Activated CD8-positive, alpha-beta memory T cell treated with anti-CD3 and anti-CD28 coated beads for 36 hours (primary cell): ENCODE results near the gene SEH1L. TPM values are rescaled to one million over a fixed set of nuclear protein-coding genes. Genes with fewer than 3 reads are reported as not detected.
"Not testable (repeated sequence)": the region's sequence is repeated elsewhere in the genome, so short reads cannot be mapped to it uniquely, and the experiment has no call there.

Experiments used
- CTCF ChIA-PET: fragments of 350-600 bp; sonication (Branson Sonifier 250); formaldehyde crosslinking; loops from one replicate; lab custom pipeline; 2021; ENCODE audit warnings: antibody characterized with exemption; lab: Charles Lee
- POLR2A ChIA-PET: fragments of 350-600 bp; sonication (Branson Sonifier 250); formaldehyde crosslinking; loops from one replicate; lab custom pipeline; 2021; ENCODE audit warnings: antibody characterized with exemption; lab: Charles Lee
- total RNA-seq, 2 experiments: library from RNA; stranded (reverse); gene quantifications; one replicate each; pipeline ENCODE4 v1.2.3, GENCODE V29; 2021

The SEH1L gene
- total RNA-seq, 2 experiments from 2014 or later, result 136 to 140 TPM

DNA sequence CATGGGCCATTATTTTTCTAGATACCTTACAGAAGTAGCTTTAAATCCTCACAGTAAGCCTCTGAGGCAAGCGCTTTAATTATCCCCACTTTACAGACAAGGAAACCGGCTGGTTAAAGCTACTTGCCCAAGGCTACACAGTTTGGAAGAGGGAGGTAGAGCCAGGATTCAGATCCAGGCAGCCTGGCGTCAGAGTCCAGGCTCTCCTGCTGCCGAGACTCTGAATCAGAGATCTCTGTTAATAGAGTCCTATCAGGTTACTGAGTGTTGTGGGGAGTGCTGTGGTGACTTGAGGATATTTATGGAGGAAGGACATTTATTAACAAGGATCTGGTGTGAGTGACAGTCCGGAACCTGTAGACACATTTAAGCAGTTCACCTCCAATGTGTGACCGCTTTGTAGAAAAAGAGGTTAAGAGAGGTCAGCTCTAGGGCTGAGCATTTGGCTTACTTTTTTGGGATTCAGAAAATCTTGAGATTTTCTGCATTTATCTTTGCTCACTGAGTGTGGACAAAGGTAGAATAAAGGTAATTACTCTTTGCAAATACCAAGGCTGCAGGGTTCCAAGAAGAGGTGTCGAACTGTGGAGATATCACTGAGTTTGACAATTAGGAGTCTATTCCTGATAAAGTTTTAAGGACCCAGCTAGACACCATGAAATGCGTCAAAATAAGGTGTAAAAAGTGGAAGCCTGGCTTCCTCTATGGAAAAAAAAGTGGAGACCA, 41.7 kb downstream of the SEH1L start:
- ChIA-PET CTCF (no interaction called here), POLR2A (interaction anchor here (0.6 to 2.1 kb wide), 3 partner anchors 41 to 128 kb away, joined by 3 to 25 read pairs (median 3); partner anchors contain the start of gene SEH1L)

DNA sequence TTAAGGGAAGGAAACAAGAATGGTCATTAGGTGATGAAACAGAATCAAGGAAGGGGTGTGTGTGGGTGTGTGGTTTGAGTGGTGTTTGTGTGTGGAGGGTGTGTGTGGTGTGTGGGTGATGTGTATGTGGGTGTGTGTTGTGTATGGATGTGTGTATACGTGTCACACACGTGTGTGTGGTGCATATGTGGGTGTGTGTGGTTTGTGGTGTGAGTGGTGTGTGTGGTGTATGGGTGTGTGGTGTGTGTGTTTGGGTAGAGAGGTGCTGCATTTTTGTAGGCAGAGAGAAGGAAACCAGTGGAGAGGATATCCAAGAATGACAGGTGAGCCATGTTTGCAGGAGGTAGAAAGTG, 42.3 kb downstream of the SEH1L start:
- CTCF ChIA-PET, result interaction anchor here (0.7 kb wide), 1 partner anchor 24 kb away, joined by 4 read pairs; no protein-coding TSS in a partner anchor
- POLR2A ChIA-PET, result interaction anchor here (0.6 to 2.1 kb wide), 3 partner anchors 42 to 190 kb away, joined by 3 to 25 read pairs (median 7); partner anchors contain the start of gene SEH1L

DNA sequence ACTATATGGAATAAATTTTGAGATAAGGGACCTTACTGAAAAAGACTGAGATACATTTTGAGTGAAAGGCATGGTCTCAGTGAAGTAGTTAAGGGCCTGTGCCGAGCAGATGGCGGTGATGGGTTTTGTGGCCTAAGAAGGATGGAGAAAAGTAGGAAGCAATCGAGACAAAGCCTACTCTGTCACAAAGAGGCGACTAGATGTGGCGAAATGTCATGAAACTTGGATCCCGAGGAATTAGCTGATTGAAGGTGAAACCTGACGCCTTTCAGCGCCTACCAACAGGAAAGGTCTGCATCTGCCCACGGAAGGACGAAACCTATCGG, 42.8 kb downstream of the SEH1L start:
- ChIA-PET POLR2A (interaction anchor here (0.6 to 2.1 kb wide), 9 partner anchors 9 to 613 kb away, joined by 3 to 25 read pairs (median 5); partner anchors contain the start of genes AFG3L2, CEP76, PSMG2 and PTPN2), CTCF (interaction anchor here (0.6 to 0.8 kb wide), 3 partner anchors 22 to 319 kb away, joined by 3 to 4 read pairs (median 3); no protein-coding TSS in a partner anchor)

DNA sequence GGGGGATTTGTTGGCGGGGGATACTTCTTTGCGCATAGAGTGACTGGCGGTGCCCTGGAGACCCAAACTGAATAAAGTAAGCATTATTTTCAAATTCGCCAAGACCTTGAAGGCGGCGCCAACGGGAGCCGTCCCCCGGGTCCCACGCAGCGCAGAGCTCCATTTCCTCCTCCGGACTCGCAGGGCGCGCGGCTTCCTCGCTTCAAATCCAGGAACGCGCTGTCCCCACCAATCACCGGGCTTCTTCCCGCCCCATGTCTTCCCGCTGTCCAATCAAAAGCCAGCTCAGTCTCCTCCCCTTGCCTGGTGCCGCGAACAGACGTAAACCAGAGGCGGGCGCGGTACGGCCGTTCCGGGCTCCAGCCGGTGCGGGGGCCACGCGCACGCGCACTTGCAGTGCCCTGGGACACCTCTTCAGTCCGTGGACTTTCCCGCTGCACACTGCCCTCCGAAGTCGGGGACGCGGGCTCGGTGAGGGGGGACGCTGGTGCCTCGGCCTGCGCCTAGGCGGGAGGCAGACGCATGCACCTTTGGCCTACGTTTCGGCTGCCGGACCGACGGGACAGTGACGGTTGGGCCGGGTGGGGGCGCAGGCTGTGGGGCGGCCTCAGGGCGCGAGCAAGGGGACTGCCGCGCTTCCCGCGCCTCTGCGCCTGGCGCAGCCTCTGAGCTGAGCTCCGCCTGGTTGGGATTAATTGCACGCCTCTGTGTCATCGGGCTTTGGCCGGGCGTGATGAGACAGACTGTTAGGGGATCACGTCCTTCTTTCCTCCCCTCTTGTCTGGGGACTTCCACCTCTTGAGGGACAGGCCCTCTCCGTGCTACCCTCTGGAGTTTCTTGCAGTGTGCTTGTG, 43.4 kb downstream of the SEH1L start, which contains the start of gene CEP192:
TSS of gene CEP192 (plus strand) at position 396 of the 854 bp plus-strand sequence. CDS start 8,063 bp downstream, outside the sequence.
- ChIA-PET POLR2A (interaction anchor here (0.5 to 2.1 kb wide), 10 partner anchors 8 to 614 kb away, joined by 3 to 25 read pairs (median 5); partner anchors contain the start of genes AFG3L2, CEP76, PSMG2 and PTPN2), CTCF (interaction anchor here (0.6 to 0.8 kb wide), 3 partner anchors 22 to 320 kb away, joined by 3 to 4 read pairs (median 3); no protein-coding TSS in a partner anchor)

DNA sequence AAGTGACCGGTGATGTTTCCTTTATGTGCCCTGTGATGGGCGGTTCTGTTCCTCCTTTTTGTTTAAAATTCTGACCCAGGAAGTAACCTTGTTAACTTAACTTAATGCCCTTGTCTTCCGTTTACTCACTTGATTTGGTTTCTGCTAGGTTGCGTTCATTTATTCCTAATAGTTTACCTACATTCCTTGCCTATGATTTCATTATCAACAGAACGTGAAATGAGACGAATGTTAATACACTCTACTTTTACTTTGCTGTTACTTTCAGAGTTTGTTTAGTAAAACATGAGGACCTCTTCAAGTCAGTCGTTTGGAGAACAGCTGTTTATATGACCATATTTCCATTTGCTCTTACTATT, 44.0 kb downstream of the SEH1L start:
- POLR2A ChIA-PET, result interaction anchor here (0.8 to 2.1 kb wide), 3 partner anchors 44 to 146 kb away, joined by 4 to 25 read pairs (median 14); partner anchors contain the start of genes PTPN2 and SEH1L
- CTCF ChIA-PET, result no interaction called here

DNA sequence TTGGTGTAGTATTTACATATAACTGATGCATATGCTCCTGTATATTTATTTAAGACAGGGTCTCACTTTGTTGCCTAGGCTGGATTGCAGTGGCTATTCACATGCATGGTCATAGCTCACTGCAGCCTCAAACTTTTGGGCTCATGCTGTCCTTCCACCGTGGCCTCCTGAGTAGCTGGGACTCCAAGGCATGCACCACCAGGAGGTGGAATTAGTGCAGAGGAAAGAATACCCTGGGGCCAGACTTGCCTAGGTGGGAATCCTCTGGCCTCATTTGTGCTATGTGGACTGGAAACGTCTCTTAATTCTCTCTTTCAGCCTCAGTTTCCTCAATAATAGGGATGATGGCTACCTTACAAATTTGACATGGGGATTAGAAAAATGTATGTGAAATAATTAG, 45.6 kb downstream of the SEH1L start:
- CTCF ChIA-PET, result no interaction called here
- POLR2A ChIA-PET, result no interaction called here

DNA sequence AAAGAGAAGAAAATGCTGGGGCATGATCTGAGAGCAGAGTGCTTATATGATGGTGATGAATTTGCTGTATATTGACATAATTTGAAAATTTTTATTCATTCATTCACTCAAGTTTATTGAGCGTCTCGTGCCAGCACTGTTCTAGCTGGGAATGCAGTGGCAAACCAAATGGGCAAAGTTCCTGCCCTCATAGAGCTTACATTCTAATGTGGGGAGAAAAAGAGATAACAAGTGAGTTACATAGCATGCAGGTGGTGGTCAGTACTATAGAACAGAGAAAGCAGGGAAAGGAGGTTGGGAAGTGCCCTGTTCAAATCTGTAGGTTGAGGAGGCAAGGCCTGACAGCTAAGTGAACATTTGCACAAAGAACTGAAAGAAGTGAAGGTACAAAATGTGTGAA, 47.6 kb downstream of the SEH1L start:
- CTCF ChIA-PET, result no interaction called here
- POLR2A ChIA-PET, result no interaction called here

DNA sequence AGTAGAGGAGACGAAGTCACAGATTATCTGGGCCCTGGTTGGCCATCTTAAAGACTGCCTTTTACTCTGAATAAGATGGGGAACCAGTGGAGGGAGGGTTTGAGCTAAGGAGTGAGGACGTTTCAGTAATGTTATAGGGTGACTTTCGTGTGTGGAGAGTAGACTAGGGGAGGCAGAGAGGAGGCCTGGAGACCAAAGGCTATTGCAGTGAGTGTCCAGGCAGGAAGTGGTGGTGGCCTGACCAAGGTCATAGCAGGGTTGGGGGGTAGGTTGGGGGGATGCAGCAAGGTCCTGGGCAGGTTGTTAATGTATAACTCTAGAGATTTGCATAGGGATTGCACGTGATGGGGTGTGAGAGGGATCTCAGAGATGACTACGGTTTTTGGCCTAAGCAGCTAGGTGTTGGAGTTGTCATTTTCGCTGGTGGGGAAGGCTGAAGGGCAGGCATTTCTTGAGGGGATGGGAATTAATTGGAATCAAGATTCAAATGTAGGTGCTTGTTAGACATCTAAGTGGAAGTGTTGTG, 48.2 kb downstream of the SEH1L start:
- POLR2A ChIA-PET, result no interaction called here
- CTCF ChIA-PET, result no interaction called here

DNA sequence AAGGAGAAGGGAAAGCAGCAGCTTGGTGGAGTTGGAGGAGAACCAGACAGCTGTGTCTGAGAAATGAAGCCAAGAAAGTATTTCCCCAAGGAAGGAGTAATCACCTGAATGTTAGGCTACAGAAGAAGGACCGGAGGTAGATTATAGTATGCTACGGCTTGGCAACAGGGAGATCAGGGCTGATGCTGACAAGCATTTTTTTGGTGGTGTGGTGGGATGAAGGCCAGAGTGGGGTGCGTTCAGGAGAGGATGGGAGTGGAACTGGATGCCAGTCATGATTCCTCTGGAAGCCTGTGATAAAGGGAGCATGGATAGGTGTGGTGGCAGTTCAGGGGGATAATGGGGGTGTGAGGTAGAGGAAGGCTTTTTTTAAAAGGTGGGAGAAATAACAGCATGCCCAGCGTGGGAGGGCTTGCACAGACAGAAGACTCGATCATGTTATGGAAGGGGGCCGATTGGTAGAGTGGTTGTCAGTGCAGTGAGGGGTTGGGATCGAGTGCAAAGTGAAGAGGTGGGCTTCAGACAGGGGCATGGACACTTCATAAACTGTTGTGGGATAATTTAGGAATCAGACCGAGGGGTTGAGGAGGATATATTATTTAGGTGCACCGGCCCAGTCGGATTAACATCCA, 49.0 kb downstream of the SEH1L start:
- CTCF ChIA-PET, result no interaction called here
- POLR2A ChIA-PET, result no interaction called here

DNA sequence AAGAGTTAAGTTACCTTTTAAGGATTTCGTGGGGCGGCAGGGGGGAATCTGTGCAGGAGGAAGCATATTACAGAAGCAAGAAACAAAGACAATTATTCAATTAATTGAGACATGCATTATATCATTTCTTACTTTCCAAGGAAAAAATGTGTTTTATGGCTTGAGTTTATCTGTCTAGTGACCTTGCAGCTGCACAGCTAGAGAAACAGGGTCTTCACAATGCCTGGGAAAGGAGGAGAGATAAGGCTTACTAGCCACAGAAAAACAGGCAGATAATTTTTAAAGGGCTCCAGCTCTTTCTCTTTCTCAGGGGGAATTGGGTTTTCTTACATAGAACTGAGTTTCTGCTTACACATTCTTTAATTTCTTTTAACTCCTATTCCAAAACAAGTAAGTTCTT, 49.5 kb downstream of the SEH1L start:
- CTCF ChIA-PET, POLR2A ChIA-PET: not testable (repeated sequence)

DNA sequence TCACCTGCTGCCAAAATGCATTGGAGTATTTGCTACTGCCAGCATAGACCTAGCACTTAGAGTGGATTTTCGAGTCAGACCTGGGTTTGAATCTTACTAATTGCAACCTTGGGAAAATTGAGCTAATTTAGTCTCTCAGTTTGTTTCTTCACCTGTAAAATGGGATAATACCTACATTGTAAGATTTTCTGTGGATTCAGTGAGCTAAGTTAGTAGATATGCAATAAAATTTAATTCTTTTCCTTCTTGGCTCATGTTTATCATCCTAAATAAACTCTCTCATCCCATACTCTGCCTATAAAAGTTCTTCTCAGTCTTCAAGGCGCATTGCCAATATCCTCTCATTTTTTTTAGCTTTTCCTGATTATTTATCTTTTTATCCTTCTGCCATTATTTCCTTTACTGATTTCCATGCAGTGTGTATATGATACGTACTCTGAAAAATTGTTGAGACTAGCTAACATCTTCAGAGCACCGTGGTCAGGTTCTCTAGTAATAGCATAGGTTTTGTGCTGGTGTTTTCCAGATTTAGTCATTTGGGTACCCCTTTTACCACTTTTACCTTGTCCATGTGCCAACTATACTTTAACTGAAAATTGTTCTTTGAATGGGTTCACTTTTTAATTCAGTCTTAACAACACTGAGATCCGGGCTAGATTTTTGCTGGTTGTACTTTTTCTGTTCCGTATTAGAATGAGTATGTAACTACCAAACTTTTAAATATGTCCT, 50.7 kb downstream of the SEH1L start:
- ChIA-PET CTCF (interaction anchor here (1.2 kb wide), 1 partner anchor 11 kb away, joined by 3 read pairs; no protein-coding TSS in a partner anchor), POLR2A (interaction anchor here (1.2 kb wide), 1 partner anchor 115 kb away, joined by 5 read pairs; no protein-coding TSS in a partner anchor)

DNA sequence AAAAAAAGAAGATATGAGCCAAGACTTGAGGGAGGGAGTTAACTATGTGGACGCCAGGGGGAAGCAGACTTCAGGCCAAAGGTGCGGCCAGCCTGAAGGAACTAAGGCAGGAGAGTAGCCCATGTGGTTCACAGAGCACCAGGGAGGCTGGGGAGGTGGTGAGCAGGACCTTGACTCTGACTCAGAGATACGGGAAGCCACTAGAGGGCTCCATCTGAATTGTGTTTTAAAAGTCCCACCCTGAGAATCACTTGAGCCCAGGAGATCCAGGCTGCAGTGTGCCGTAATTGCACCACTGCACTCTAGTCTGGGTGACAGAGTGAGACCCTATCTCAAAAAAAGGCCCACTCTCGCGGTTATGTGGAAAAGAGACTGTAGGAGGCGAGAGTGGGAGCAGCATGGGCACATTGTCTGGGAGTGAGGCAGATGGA, 55.7 kb downstream of the SEH1L start:
- POLR2A ChIA-PET, result no interaction called here
- CTCF ChIA-PET, result interaction anchor here (0.7 to 0.8 kb wide), 3 partner anchors 10 to 156 kb away, joined by 4 to 5 read pairs (median 4); no protein-coding TSS in a partner anchor

DNA sequence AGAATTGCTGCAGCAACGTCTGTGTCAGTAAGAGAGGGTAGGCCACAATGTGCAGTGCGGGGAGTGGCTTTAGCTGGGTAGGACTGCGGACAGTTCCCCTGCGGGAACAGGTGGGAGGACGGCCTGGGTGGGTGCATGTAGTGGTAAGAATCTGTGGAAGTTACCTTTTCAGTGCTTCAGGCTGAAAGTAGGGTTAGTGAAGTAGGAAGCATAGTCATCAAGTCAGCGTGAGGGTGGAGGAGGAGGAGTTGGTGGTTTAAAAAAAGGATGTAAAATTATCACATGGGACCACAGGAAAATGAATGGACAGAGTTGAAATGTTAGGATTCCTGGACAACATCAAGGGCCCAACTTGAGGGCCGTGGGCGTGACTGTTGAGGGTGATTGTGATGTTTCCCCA, 56.6 kb downstream of the SEH1L start:
- ChIA-PET POLR2A (interaction anchor here (0.6 kb wide), 1 partner anchor 559 kb away, joined by 4 read pairs; no protein-coding TSS in a partner anchor), CTCF (interaction anchor here (0.8 kb wide), 1 partner anchor 9 kb away, joined by 5 read pairs; no protein-coding TSS in a partner anchor)

DNA sequence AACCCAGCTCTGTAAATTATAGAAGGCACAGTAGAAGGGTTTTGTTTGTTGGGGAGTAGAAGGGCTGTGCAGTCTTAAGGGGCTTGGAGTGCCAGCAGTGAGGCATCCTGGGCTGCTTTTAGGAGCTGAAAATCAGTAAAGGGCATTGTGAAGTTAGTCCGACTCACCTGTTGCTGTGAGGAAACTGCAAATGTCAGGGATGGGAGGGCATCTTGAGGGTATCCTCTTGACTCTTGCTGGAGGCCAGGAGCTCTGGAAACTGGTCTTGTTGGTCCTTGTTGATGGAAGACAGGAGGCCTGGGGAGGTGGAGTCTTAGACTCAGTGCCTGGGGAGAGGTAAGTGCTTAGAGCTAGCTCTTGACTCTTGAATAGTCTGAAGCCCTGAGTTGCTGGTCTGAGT, 57.5 kb downstream of the SEH1L start:
- CTCF ChIA-PET, result no interaction called here
- POLR2A ChIA-PET, result interaction anchor here (0.6 kb wide), 1 partner anchor 560 kb away, joined by 4 read pairs; no protein-coding TSS in a partner anchor

DNA sequence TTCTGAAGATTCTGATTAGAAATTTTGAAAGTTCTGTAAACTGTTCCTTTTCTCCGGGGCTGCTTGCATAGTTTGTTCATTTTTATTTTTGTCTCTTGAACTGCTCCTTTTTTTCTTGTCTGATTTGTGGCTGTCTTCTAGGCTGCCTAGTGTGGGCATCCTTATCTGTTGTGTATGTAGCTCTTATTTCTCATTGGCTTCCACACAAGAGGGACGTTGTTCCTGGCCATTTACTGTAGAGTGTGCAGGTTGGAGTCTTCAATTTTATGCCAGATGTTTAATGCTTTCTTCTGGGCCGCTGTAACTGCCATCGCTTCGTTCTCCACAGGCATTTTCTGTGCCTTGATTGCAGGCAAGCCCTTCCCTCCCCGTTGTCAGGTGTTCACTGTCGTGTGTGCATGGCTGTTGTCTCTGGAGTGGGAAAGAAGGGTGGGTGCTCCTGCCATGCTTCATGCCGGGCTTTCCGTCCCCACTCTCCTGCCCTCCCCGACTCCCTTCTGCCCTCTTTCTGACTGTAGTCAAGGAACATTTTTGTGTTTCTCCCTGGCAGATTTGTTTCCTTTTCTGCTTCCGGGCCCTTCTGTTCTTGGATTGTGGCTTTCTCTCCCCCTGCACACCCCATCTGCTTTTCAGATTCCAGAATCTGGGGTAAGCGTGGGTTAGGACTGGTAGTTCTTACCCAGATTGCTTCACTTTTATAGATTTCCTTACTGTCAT, 58.9 kb downstream of the SEH1L start:
- POLR2A ChIA-PET, result no interaction called here

DNA sequence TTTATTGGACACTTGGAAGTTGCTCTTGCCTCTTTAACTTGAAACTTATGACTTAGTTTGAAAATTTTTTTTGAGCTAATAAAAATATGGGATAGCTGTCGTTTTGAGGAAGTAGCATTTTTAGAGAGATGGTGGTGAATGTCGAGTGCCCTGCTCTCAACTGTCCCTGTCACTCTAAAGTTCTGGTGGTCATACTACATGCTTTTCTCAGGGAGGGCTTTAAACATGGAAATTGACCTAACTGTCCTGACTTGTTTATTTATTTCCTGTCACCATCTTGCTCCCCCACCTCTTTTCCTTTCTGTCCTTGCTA, 59.4 kb downstream of the SEH1L start:
- POLR2A ChIA-PET, result no interaction called here

More for the DNA sequence above, 58.9 kb downstream of the SEH1L start:
- CTCF ChIA-PET, result interaction anchor here (1.0 kb wide), 1 partner anchor 27 kb away, joined by 3 read pairs; no protein-coding TSS in a partner anchor

DNA sequence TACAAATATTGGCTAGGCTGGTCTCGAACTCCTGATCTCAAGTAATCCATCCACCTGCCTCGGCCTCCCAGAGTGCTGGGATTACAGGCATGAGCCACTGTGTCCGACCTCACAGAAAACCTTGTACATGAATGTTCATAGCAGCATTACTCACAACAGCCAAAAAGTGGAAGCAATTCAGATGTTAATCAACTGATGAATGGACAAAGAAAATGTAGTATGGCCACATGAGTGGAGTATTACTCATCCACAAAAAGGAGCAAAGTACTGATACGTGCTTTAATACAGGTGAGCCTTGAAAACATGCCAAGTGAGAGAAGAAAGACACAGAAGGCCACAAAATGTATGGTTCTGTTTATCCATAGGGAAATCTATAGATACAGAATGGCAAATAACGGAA, 63.9 kb downstream of the SEH1L start:
- POLR2A ChIA-PET, result no interaction called here
- CTCF ChIA-PET, result no interaction called here

More for the DNA sequence above, 59.4 kb downstream of the SEH1L start:
- CTCF ChIA-PET, result interaction anchor here (1.0 kb wide), 1 partner anchor 26 kb away, joined by 3 read pairs; no protein-coding TSS in a partner anchor
